ENCODE measurements around the gene MICU1.

MICU1 gene

DNA sequence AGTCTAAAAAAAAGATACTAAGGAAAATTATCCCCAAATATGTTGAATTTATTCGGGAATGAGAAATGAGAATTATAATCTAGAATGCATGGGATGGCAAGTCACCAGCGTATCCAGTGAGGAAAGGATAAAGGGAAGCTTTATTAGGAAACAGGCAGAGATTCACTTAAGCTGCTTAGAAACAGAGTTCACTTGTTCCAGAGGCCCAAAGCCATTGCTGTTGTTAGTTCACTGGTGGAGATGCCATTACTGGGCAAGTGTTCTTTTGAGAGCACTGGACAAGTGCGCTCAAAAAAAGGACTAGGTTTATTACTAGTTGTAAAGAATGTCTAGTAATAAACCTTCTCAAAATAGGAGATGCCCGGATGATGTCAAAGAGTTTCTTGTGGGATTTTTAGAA, 51.2 kb downstream of the MICU1 start:
- no peak for TF ChIP-seq NFIC (IDR thresholded peaks at IDR 0.05)
- no peak for TF ChIP-seq EP300 (IDR thresholded peaks at IDR 0.05; ENCODE audit: borderline replicate concordance)
- TF ChIP-seq, protein P1, sequence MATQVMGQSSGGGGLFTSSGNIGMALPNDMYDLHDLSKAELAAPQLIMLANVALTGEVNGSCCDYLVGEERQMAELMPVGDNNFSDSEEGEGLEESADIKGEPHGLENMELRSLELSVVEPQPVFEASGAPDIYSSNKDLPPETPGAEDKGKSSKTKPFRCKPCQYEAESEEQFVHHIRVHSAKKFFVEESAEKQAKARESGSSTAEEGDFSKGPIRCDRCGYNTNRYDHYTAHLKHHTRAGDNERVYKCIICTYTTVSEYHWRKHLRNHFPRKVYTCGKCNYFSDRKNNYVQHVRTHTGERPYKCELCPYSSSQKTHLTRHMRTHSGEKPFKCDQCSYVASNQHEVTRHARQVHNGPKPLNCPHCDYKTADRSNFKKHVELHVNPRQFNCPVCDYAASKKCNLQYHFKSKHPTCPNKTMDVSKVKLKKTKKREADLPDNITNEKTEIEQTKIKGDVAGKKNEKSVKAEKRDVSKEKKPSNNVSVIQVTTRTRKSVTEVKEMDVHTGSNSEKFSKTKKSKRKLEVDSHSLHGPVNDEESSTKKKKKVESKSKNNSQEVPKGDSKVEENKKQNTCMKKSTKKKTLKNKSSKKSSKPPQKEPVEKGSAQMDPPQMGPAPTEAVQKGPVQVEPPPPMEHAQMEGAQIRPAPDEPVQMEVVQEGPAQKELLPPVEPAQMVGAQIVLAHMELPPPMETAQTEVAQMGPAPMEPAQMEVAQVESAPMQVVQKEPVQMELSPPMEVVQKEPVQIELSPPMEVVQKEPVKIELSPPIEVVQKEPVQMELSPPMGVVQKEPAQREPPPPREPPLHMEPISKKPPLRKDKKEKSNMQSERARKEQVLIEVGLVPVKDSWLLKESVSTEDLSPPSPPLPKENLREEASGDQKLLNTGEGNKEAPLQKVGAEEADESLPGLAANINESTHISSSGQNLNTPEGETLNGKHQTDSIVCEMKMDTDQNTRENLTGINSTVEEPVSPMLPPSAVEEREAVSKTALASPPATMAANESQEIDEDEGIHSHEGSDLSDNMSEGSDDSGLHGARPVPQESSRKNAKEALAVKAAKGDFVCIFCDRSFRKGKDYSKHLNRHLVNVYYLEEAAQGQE (IDR thresholded peaks at IDR 0.05; ENCODE audit: low read depth), result no peak
- TF ChIP-seq EGR1 (IDR thresholded peaks at IDR 0.05), result no peak
- TF ChIP-seq, protein P2, sequence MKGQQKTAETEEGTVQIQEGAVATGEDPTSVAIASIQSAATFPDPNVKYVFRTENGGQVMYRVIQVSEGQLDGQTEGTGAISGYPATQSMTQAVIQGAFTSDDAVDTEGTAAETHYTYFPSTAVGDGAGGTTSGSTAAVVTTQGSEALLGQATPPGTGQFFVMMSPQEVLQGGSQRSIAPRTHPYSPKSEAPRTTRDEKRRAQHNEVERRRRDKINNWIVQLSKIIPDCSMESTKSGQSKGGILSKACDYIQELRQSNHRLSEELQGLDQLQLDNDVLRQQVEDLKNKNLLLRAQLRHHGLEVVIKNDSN (IDR thresholded peaks at IDR 0.05), result no peak
- TF ChIP-seq CREB1 (IDR thresholded peaks at IDR 0.05; ENCODE audit: low read depth), result no peak

- TF ChIP-seq YY1 (IDR thresholded peaks at IDR 0.05; ENCODE audit: low read depth) (no peak), FOXM1 (IDR thresholded peaks at IDR 0.05; ENCODE audit: borderline replicate concordance, low read depth) (no peak), TEAD4 (IDR thresholded peaks at IDR 0.05) (no peak), TAF1 (IDR thresholded peaks at IDR 0.05; ENCODE audit: low read depth) (no peak), NFIC (IDR thresholded peaks at IDR 0.05) (no peak), RAD21 (IDR thresholded peaks at IDR 0.05; ENCODE audit: low read depth) (no peak), EP300 (IDR thresholded peaks at IDR 0.05; ENCODE audit: borderline replicate concordance) (no peak), ZBTB7A (IDR thresholded peaks at IDR 0.05; ENCODE audit: low read depth) (no peak), TCF12 (IDR thresholded peaks at IDR 0.05; ENCODE audit: low read depth) (no peak), EGR1 (IDR thresholded peaks at IDR 0.05) (no peak), CEBPB (IDR thresholded peaks at IDR 0.05) (no peak), CREB1 (IDR thresholded peaks at IDR 0.05; ENCODE audit: low read depth) (no peak)
- TF ChIP-seq, protein P2 (IDR thresholded peaks at IDR 0.05), result no peak
- TF ChIP-seq, protein P3, sequence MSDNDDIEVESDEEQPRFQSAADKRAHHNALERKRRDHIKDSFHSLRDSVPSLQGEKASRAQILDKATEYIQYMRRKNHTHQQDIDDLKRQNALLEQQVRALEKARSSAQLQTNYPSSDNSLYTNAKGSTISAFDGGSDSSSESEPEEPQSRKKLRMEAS (IDR thresholded peaks at IDR 0.05), result no peak
- TF ChIP-seq, protein P1 (IDR thresholded peaks at IDR 0.05; ENCODE audit: low read depth), result no peak
Measured at GRCh38 chr10:72573079-72573478, 52.8 kb downstream of the MICU1 start.

DNA sequence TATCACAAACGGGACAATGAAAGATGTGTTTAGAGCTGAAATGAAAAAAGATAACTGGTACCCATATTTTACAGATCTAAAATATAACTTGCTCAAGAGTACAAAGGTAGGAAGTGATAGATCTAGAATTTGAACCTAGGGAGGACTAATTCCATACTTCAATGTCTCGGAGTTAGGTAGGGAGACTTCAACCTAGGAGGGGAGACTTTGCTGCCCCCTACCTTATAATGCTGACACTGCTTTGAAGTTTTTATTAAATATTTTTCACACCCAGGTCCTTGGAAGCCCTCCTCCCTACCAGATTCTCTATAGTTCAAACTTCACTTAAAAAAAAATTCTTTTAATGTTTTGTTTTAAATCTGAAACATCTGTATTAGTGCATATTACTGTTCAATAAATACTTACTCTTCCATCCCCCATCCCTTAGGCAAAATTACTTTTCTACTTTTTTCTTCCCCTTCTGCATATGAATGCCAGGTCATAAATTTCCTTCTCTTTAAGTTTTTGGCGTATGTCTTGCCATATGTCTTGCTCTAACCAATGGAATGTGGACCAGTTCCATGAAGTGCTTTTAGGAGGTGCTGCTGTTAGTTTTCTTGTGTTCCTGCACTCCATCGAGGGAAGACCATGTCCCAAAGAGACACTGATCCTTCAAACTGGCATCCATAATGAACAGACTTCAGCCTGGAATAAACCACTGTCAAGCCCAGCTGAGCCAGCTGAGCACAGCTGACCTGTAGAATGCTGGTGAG, 57.8 kb downstream of the MICU1 start:
- TF ChIP-seq, protein P3 (IDR thresholded peaks at IDR 0.05), result no peak
- TF ChIP-seq, protein P2 (IDR thresholded peaks at IDR 0.05), result no peak
- TF ChIP-seq RAD21 (IDR thresholded peaks at IDR 0.05; ENCODE audit: low read depth), result peak; percentile 31; the same call in 1 of the 2 replicates
- no peak for TF ChIP-seq TEAD4 (IDR thresholded peaks at IDR 0.05)

GRCh38 chr10:72567421-72567820, 58.5 kb downstream of the MICU1 start:
- TF ChIP-seq TEAD4 (IDR thresholded peaks at IDR 0.05) (no peak), NFIC (IDR thresholded peaks at IDR 0.05) (no peak), EP300 (IDR thresholded peaks at IDR 0.05; ENCODE audit: borderline replicate concordance) (no peak), TCF12 (IDR thresholded peaks at IDR 0.05; ENCODE audit: low read depth) (no peak)

GRCh38 chr10:72564596-72564995, 61.3 kb downstream of the MICU1 start:
- TF ChIP-seq CEBPB (IDR thresholded peaks at IDR 0.05) (no peak), FOXM1 (IDR thresholded peaks at IDR 0.05; ENCODE audit: borderline replicate concordance, low read depth) (no peak), EGR1 (IDR thresholded peaks at IDR 0.05) (no peak)
- TF ChIP-seq, protein P1 (IDR thresholded peaks at IDR 0.05; ENCODE audit: low read depth), result no peak
- TF ChIP-seq, protein P3 (IDR thresholded peaks at IDR 0.05), result no peak

Measured in Ishikawa (cell line).